WTC11 (cell line): ENCODE results near the gene TMEM250. TPM values are rescaled to one million over a fixed set of nuclear protein-coding genes. Genes with fewer than 3 reads are reported as not detected.

ENCODE experiments used
- ATAC-seq: fragments of 200-7000 bp; cut with Tn5 transposase; 2 replicates; pipeline ENCODE4 v1.10.0; 2021; ENCODE audit warnings: mild to moderate bottlenecking, moderate library complexity
- CTCF ChIA-PET: fragments of 300-600 bp; sonication (Branson Sonifier 250); formaldehyde crosslinking; loops from one replicate; lab custom pipeline; 2021; ENCODE audit warnings: antibody characterized with exemption; lab: Charles Lee
- POLR2A ChIA-PET: fragments of 350-600 bp; sonication (Branson Sonifier 250); formaldehyde crosslinking; loops from one replicate; lab custom pipeline; 2021; ENCODE audit warnings: antibody characterized with exemption; lab: Charles Lee
- DNase-seq: peaks from one replicate; pipeline ENCODE4 v3.0.0; 2021; ENCODE audit warnings: low spot score
- H3K27ac Mint-ChIP-seq: 2 replicates; pipeline ENCODE4 v1.8.0; 2021; ENCODE audit warnings: mixed read lengths
- H3K27me3 Mint-ChIP-seq: 2 replicates; pipeline ENCODE4 v1.8.0; 2021; ENCODE audit warnings: low read depth, mild to moderate bottlenecking, moderate library complexity, mixed read lengths
- H3K36me3 Mint-ChIP-seq: 2 replicates; pipeline ENCODE4 v1.8.0; 2021; ENCODE audit warnings: mixed read lengths
- H3K4me1 Mint-ChIP-seq: 2 replicates; pipeline ENCODE4 v1.8.0; 2022; ENCODE audit warnings: mixed read lengths
- H3K4me3 Mint-ChIP-seq: 2 replicates; pipeline ENCODE4 v1.8.0; 2021; ENCODE audit warnings: mild to moderate bottlenecking, moderate library complexity, mixed read lengths
- H3K9me3 Mint-ChIP-seq: 2 replicates; pipeline ENCODE4 v1.8.0; 2021; ENCODE audit warnings: mixed read lengths
- JAZF1 ChIP-seq: fragments of 250-450 bp; sonication (Bioruptor Pico); IDR thresholded peaks from 2 replicates; pipeline ENCODE4 v1.9.0; 2021; ENCODE audit warnings: moderate library complexity, mild to moderate bottlenecking, inconsistent platforms
- OVOL2 ChIP-seq: fragments of 250-450 bp; sonication (Bioruptor Pico); IDR thresholded peaks from 2 replicates; pipeline ENCODE4 v1.9.0; 2021; ENCODE audit warnings: mild to moderate bottlenecking, borderline replicate concordance
- RELA ChIP-seq: sonication (generic); formaldehyde crosslinking; IDR thresholded peaks from 2 replicates; pipeline ENCODE4 v1.8.1; 2022; ENCODE audit warnings: missing genetic modification reagents, mild to moderate bottlenecking, borderline replicate concordance
- RORB ChIP-seq: fragments of 250-450 bp; sonication (Bioruptor Pico); IDR thresholded peaks from 2 replicates; pipeline ENCODE4 v1.9.0; 2021; ENCODE audit warnings: mild to moderate bottlenecking
- SOX15 ChIP-seq: fragments of 250-450 bp; sonication (Bioruptor Pico); IDR thresholded peaks from 2 replicates; pipeline ENCODE4 v1.9.0; 2021; ENCODE audit warnings: mild to moderate bottlenecking
- SP1 ChIP-seq: sonication (generic); formaldehyde crosslinking; conservative IDR thresholded peaks from 2 replicates; pipeline ENCODE4 v1.8.1; 2022; ENCODE audit warnings: missing genetic modification reagents
- TEAD4 ChIP-seq: sonication (generic); formaldehyde crosslinking; IDR thresholded peaks from 2 replicates; pipeline ENCODE4 v1.8.0; 2022; ENCODE audit warnings: mild to moderate bottlenecking, missing genetic modification reagents
- ZNF232 ChIP-seq: sonication (generic); formaldehyde crosslinking; IDR thresholded peaks from 2 replicates; pipeline ENCODE4 v1.8.0; 2022; ENCODE audit warnings: mild to moderate bottlenecking, missing genetic modification reagents
- ZNF317 ChIP-seq: sonication (generic); formaldehyde crosslinking; IDR thresholded peaks from 2 replicates; pipeline ENCODE4 v1.8.1; 2023; ENCODE audit warnings: low read depth, mild to moderate bottlenecking, moderate library complexity, missing genetic modification reagents, borderline replicate concordance
- total RNA-seq: library from RNA; stranded (reverse); gene quantifications from 3 replicates; pipeline ENCODE4 v1.2.3, GENCODE V29; 2021
- TF ChIP-seq, protein P1 (sequence below): sonication (generic); formaldehyde crosslinking; conservative IDR thresholded peaks from 2 replicates; pipeline ENCODE4 v1.8.1; 2023; ENCODE audit warnings: mild to moderate bottlenecking, low read depth, missing genetic modification reagents, moderate library complexity
- TF ChIP-seq, protein P2 (sequence below): sonication (generic); formaldehyde crosslinking; IDR thresholded peaks from 2 replicates; pipeline ENCODE4 v1.8.1; 2023; ENCODE audit warnings: mild to moderate bottlenecking, missing genetic modification reagents, moderate library complexity
- TF ChIP-seq, protein P3 (sequence below): sonication (generic); formaldehyde crosslinking; IDR thresholded peaks from 2 replicates; pipeline ENCODE4 v1.8.0; 2022; ENCODE audit warnings: missing genetic modification reagents
- TF ChIP-seq, protein P4 (sequence below): sonication (generic); formaldehyde crosslinking; IDR thresholded peaks from 2 replicates; pipeline ENCODE4 v1.8.0; 2023; ENCODE audit warnings: missing genetic modification reagents, mild to moderate bottlenecking, borderline replicate concordance
- TF ChIP-seq, protein P5 (sequence below): fragments of 250-450 bp; sonication (Bioruptor Pico); IDR thresholded peaks from 2 replicates; pipeline ENCODE4 v1.9.0; 2021; ENCODE audit warnings: mild to moderate bottlenecking
- TF ChIP-seq, protein P6 (sequence below): fragments of 250-450 bp; sonication (Bioruptor Pico); IDR thresholded peaks from 2 replicates; pipeline ENCODE4 v1.9.0; 2021; ENCODE audit warnings: mild to moderate bottlenecking

The TMEM250 gene
- total RNA-seq, 1 experiment from 2014 or later, result 39.4 TPM

DNA sequence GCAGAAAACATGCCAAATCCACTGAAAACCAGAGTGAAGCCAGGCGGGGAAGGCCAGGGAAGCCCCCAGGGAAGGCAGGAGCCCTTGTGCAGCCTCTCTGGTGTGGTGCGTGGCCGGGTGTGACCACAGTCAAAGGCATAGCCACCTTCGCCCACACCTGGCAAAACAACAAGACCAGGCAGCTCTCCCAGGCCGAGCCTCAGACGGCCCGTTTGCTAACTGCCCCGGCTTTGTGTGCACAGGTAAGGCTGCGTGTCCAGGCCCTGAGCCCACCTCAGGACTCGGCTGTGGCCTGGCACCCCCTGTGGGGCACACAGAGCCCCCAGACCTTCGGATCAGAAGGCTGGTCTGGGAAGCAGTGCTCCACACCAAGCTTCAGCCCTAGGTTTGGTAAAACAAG, 6.1 kb downstream of the TMEM250 start:
- Mint-ChIP-seq H3K27ac (0 out of 2 replicates have a peak overlapping the region, but pooled peaks have one; percentile 95), H3K27me3 (no peaks in the 10 kb centered on the region), H3K36me3 (no peaks in the 10 kb centered on the region), H3K4me3 (no peak overlapping the region), H3K4me1 (peaks cover 26% of the 10 kb centered on the region), H3K9me3 (no peaks in the 10 kb centered on the region)
- ChIA-PET CTCF (interaction anchor here (0.8 to 1.6 kb wide), 5 partner anchors 10 to 122 kb away, joined by 3 to 9 read pairs (median 3); no protein-coding TSS in a partner anchor), POLR2A (no interaction called here)
- no peak for ATAC-seq
- no peak for DNase-seq
- TF ChIP-seq, protein P1, sequence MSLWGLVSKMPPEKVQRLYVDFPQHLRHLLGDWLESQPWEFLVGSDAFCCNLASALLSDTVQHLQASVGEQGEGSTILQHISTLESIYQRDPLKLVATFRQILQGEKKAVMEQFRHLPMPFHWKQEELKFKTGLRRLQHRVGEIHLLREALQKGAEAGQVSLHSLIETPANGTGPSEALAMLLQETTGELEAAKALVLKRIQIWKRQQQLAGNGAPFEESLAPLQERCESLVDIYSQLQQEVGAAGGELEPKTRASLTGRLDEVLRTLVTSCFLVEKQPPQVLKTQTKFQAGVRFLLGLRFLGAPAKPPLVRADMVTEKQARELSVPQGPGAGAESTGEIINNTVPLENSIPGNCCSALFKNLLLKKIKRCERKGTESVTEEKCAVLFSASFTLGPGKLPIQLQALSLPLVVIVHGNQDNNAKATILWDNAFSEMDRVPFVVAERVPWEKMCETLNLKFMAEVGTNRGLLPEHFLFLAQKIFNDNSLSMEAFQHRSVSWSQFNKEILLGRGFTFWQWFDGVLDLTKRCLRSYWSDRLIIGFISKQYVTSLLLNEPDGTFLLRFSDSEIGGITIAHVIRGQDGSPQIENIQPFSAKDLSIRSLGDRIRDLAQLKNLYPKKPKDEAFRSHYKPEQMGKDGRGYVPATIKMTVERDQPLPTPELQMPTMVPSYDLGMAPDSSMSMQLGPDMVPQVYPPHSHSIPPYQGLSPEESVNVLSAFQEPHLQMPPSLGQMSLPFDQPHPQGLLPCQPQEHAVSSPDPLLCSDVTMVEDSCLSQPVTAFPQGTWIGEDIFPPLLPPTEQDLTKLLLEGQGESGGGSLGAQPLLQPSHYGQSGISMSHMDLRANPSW (CRISPR knock-in tag), result no peak
- no peak for TF ChIP-seq RELA (CRISPR knock-in tag)
- TF ChIP-seq, protein P2, sequence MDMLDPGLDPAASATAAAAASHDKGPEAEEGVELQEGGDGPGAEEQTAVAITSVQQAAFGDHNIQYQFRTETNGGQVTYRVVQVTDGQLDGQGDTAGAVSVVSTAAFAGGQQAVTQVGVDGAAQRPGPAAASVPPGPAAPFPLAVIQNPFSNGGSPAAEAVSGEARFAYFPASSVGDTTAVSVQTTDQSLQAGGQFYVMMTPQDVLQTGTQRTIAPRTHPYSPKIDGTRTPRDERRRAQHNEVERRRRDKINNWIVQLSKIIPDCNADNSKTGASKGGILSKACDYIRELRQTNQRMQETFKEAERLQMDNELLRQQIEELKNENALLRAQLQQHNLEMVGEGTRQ (CRISPR knock-in tag), result no peak
- no peak for TF ChIP-seq TEAD4

DNA sequence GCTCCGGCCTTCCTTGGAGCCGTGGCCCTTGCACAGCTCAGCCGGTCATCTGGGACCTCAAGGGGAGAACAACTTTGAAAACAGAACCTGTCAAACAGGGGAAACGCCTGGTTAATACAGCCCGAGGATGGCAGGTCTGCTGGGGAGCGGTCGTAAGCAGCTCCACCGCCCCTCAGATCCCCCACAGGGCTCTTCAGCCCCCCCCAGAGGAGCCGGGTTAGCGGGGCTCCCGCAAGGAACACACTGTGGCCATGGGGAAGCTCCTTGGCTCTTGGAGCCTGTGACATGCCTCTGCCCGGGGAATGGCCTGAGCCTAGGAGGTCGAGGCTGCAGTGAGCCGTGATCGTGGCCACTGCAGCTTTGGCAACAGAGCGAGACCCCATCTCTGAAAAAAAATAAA, 6.8 kb downstream of the TMEM250 start:
- H3K27ac Mint-ChIP-seq, result peak overlapping the region; percentile 95; the same call in 1 of the 2 replicates
- POLR2A ChIA-PET, result interaction anchor here (1.2 kb wide), 1 partner anchor 17 kb away, joined by 3 read pairs; the partner anchor contains the start of gene NACC2

DNA sequence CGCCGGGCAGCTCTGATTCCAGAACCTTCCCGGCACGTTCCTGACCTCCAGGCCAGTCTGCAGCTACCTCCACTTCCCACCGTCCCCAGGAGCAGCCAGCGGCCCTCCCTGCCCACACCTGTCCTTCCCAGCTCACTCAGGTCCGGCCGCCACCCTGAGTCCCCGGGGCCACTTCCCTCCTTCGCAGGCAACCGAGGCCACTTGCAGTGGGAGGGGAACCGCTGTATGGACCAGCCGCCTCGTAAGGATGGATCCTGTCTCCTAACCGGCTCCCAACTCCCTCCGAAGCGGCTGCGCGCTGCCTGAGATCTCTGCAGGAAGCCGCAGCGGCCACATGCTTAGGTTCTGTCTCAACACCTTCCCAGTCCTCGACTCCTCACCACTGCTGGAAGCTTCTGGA, 7.5 kb downstream of the TMEM250 start:
- POLR2A ChIA-PET, result interaction anchor here (0.7 to 1.2 kb wide), 2 partner anchors 16 to 653 kb away, joined by 3 to 4 read pairs; partner anchors contain the start of gene NACC2
- peaks cover 37% of the 10 kb centered on the region for H3K4me1 Mint-ChIP-seq
- H3K27ac Mint-ChIP-seq, result peak overlapping the region; percentile 27; the same call in 1 of the 2 replicates
- no peak for ATAC-seq
- CTCF ChIA-PET, result interaction anchor here (0.6 to 1.9 kb wide), 7 partner anchors 11 to 156 kb away, joined by 3 to 12 read pairs (median 4); no protein-coding TSS in a partner anchor
- no peaks in the 10 kb centered on the region for H3K36me3 Mint-ChIP-seq
- no peaks in the 10 kb centered on the region for H3K9me3 Mint-ChIP-seq
- DNase-seq, result no peak
- no peaks in the 10 kb centered on the region for H3K27me3 Mint-ChIP-seq
- H3K4me3 Mint-ChIP-seq, result no peak overlapping the region
- TF ChIP-seq, protein P3, sequence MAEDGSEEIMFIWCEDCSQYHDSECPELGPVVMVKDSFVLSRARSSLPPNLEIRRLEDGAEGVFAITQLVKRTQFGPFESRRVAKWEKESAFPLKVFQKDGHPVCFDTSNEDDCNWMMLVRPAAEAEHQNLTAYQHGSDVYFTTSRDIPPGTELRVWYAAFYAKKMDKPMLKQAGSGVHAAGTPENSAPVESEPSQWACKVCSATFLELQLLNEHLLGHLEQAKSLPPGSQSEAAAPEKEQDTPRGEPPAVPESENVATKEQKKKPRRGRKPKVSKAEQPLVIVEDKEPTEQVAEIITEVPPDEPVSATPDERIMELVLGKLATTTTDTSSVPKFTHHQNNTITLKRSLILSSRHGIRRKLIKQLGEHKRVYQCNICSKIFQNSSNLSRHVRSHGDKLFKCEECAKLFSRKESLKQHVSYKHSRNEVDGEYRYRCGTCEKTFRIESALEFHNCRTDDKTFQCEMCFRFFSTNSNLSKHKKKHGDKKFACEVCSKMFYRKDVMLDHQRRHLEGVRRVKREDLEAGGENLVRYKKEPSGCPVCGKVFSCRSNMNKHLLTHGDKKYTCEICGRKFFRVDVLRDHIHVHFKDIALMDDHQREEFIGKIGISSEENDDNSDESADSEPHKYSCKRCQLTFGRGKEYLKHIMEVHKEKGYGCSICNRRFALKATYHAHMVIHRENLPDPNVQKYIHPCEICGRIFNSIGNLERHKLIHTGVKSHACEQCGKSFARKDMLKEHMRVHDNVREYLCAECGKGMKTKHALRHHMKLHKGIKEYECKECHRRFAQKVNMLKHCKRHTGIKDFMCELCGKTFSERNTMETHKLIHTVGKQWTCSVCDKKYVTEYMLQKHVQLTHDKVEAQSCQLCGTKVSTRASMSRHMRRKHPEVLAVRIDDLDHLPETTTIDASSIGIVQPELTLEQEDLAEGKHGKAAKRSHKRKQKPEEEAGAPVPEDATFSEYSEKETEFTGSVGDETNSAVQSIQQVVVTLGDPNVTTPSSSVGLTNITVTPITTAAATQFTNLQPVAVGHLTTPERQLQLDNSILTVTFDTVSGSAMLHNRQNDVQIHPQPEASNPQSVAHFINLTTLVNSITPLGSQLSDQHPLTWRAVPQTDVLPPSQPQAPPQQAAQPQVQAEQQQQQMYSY (CRISPR knock-in tag), result no peak
- no peak for TF ChIP-seq RORB
- TF ChIP-seq ZNF317 (CRISPR knock-in tag), result no peak
- TF ChIP-seq, protein P4, sequence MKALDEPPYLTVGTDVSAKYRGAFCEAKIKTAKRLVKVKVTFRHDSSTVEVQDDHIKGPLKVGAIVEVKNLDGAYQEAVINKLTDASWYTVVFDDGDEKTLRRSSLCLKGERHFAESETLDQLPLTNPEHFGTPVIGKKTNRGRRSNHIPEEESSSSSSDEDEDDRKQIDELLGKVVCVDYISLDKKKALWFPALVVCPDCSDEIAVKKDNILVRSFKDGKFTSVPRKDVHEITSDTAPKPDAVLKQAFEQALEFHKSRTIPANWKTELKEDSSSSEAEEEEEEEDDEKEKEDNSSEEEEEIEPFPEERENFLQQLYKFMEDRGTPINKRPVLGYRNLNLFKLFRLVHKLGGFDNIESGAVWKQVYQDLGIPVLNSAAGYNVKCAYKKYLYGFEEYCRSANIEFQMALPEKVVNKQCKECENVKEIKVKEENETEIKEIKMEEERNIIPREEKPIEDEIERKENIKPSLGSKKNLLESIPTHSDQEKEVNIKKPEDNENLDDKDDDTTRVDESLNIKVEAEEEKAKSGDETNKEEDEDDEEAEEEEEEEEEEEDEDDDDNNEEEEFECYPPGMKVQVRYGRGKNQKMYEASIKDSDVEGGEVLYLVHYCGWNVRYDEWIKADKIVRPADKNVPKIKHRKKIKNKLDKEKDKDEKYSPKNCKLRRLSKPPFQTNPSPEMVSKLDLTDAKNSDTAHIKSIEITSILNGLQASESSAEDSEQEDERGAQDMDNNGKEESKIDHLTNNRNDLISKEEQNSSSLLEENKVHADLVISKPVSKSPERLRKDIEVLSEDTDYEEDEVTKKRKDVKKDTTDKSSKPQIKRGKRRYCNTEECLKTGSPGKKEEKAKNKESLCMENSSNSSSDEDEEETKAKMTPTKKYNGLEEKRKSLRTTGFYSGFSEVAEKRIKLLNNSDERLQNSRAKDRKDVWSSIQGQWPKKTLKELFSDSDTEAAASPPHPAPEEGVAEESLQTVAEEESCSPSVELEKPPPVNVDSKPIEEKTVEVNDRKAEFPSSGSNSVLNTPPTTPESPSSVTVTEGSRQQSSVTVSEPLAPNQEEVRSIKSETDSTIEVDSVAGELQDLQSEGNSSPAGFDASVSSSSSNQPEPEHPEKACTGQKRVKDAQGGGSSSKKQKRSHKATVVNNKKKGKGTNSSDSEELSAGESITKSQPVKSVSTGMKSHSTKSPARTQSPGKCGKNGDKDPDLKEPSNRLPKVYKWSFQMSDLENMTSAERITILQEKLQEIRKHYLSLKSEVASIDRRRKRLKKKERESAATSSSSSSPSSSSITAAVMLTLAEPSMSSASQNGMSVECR, result no peak
- TF ChIP-seq, protein P5, sequence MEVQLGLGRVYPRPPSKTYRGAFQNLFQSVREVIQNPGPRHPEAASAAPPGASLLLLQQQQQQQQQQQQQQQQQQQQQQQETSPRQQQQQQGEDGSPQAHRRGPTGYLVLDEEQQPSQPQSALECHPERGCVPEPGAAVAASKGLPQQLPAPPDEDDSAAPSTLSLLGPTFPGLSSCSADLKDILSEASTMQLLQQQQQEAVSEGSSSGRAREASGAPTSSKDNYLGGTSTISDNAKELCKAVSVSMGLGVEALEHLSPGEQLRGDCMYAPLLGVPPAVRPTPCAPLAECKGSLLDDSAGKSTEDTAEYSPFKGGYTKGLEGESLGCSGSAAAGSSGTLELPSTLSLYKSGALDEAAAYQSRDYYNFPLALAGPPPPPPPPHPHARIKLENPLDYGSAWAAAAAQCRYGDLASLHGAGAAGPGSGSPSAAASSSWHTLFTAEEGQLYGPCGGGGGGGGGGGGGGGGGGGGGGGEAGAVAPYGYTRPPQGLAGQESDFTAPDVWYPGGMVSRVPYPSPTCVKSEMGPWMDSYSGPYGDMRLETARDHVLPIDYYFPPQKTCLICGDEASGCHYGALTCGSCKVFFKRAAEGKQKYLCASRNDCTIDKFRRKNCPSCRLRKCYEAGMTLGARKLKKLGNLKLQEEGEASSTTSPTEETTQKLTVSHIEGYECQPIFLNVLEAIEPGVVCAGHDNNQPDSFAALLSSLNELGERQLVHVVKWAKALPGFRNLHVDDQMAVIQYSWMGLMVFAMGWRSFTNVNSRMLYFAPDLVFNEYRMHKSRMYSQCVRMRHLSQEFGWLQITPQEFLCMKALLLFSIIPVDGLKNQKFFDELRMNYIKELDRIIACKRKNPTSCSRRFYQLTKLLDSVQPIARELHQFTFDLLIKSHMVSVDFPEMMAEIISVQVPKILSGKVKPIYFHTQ (CRISPR knock-in tag), result no peak

More for the DNA sequence above, 6.8 kb downstream of the TMEM250 start:
- Mint-ChIP-seq H3K4me1 (peaks cover 32% of the 10 kb centered on the region), H3K27me3 (no peaks in the 10 kb centered on the region), H3K4me3 (no peak overlapping the region), H3K9me3 (no peaks in the 10 kb centered on the region), H3K36me3 (no peaks in the 10 kb centered on the region)
- CTCF ChIA-PET, result interaction anchor here (0.8 to 1.6 kb wide), 7 partner anchors 10 to 156 kb away, joined by 3 to 9 read pairs (median 4); no protein-coding TSS in a partner anchor
- DNase-seq, result no peak
- no peak for ATAC-seq
- TF ChIP-seq JAZF1 (no peak), SOX15 (no peak), OVOL2 (CRISPR knock-in tag) (no peak), ZNF232 (CRISPR knock-in tag) (no peak), SP1 (CRISPR knock-in tag) (no peak)
- TF ChIP-seq, protein P6, sequence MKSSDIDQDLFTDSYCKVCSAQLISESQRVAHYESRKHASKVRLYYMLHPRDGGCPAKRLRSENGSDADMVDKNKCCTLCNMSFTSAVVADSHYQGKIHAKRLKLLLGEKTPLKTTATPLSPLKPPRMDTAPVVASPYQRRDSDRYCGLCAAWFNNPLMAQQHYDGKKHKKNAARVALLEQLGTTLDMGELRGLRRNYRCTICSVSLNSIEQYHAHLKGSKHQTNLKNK (CRISPR knock-in tag), result no peak
